GM23338 (cell line): Measurements from ENCODE around the gene CLK3. TPM values are rescaled to one million over a fixed set of nuclear protein-coding genes. Genes with fewer than 3 reads are reported as not detected.
A peak's percentile ranks its signal among the peaks of the same experiment; 100 is the strongest.

Experiments
- ATAC-seq: fragments of 200-7000 bp; cut with Tn5 transposase; 3 replicates; pipeline ENCODE4 v1.9.1; 2020
- DNase-seq: peaks from one replicate; pipeline ENCODE4 v3.0.0-alpha.2; 2015; ENCODE audit warnings: low spot score
- H2AFZ ChIP-seq: fragments of 200-600 bp; sonication (generic); 2 replicates; pipeline ENCODE4 v1.8.0; 2016; ENCODE audit warnings: antibody characterized with exemption, mild to moderate bottlenecking, moderate library complexity
- H3F3A ChIP-seq: fragments of 200-600 bp; sonication (generic); replicated peaks from 2 replicates; pipeline ENCODE4 v1.8.0; 2017; ENCODE audit warnings: antibody characterized with exemption, mixed run types, low read depth
- H3K27ac ChIP-seq: fragments of 200-600 bp; sonication (generic); 2 replicates; pipeline ENCODE4 v1.6.1; 2016; ENCODE audit warnings: low read depth
- H3K27me3 ChIP-seq: fragments of 200-600 bp; sonication (generic); 2 replicates; pipeline ENCODE4 v1.8.0; 2016; ENCODE audit warnings: mild to moderate bottlenecking, mixed run types, moderate library complexity; ENCODE audit not compliant: insufficient read depth
- H3K36me3 ChIP-seq: fragments of 200-600 bp; sonication (generic); 2 replicates; pipeline ENCODE4 v1.8.0; 2016; ENCODE audit warnings: mild to moderate bottlenecking; ENCODE audit not compliant: insufficient read depth
- H3K4me1 ChIP-seq: fragments of 200-600 bp; sonication (generic); 2 replicates; pipeline ENCODE4 v1.8.0; 2016; ENCODE audit warnings: mild to moderate bottlenecking, moderate library complexity; ENCODE audit not compliant: insufficient read depth
- H3K4me2 ChIP-seq: fragments of 200-600 bp; sonication (generic); 2 replicates; pipeline ENCODE4 v1.7.1; 2017; ENCODE audit warnings: mixed run types
- H3K4me3 ChIP-seq: fragments of 200-600 bp; sonication (generic); 2 replicates; pipeline ENCODE4 v1.6.1; 2016; ENCODE audit warnings: mixed run types
- H3K79me2 ChIP-seq: fragments of 200-600 bp; sonication (generic); replicated peaks from 2 replicates; pipeline ENCODE4 v1.8.0; 2017; ENCODE audit warnings: mild to moderate bottlenecking; ENCODE audit not compliant: insufficient read depth
- H3K9me2 ChIP-seq: fragments of 200-600 bp; sonication (generic); 2 replicates; pipeline ENCODE4 v1.8.0; 2017; ENCODE audit not compliant: insufficient read depth
- H4K20me1 ChIP-seq: fragments of 200-600 bp; sonication (generic); replicated peaks from 2 replicates; pipeline ENCODE4 v1.8.0; 2017; ENCODE audit warnings: mild to moderate bottlenecking; ENCODE audit not compliant: insufficient read depth
- H3K27ac Mint-ChIP-seq: 2 replicates; pipeline ENCODE4 v1.8.0; 2020; ENCODE audit warnings: inconsistent platforms, mild to moderate bottlenecking, moderate library complexity, mixed read lengths
- H3K27me3 Mint-ChIP-seq: 3 replicates; pipeline ENCODE4 v1.8.0; 2022; ENCODE audit warnings: low read depth, mild to moderate bottlenecking, moderate library complexity, mixed read lengths, inconsistent platforms; ENCODE audit not compliant: insufficient read depth, poor library complexity
- H3K36me3 Mint-ChIP-seq: 3 replicates; pipeline ENCODE4 v1.8.0; 2021; ENCODE audit warnings: low read depth, mild to moderate bottlenecking, inconsistent platforms, moderate library complexity, mixed read lengths
- H3K4me1 Mint-ChIP-seq: 3 replicates; pipeline ENCODE4 v1.8.0; 2020; ENCODE audit warnings: mild to moderate bottlenecking, inconsistent platforms, mixed read lengths
- H3K4me3 Mint-ChIP-seq: 3 replicates; pipeline ENCODE4 v1.8.0; 2021; ENCODE audit warnings: moderate library complexity, mild to moderate bottlenecking, inconsistent platforms, mixed read lengths
- H3K9me3 Mint-ChIP-seq: 3 replicates; pipeline ENCODE4 v1.8.0; 2020; ENCODE audit warnings: moderate library complexity, mild to moderate bottlenecking, inconsistent platforms, mixed read lengths
- CREB1 ChIP-seq: fragments of 250-450 bp; sonication (Bioruptor Pico); IDR thresholded peaks from 2 replicates; pipeline ENCODE4 v1.5.0; 2020; ENCODE audit warnings: low read depth, mild to moderate bottlenecking, moderate library complexity
- EZH2 ChIP-seq: fragments of 200-600 bp; sonication (generic); IDR thresholded peaks from one replicate; pipeline ENCODE4 v1.8.0; 2017; ENCODE audit warnings: antibody characterized with exemption, mild to moderate bottlenecking, low read depth; ENCODE audit not compliant: unreplicated experiment
- EZH2phosphoT487 ChIP-seq: fragments of 200-600 bp; sonication (generic); IDR thresholded peaks from one replicate; pipeline ENCODE4 v1.8.1; 2018; ENCODE audit warnings: antibody characterized with exemption; ENCODE audit not compliant: unreplicated experiment
- JUNB ChIP-seq: IDR thresholded peaks from one replicate; pipeline ENCODE4 v1.6.1; 2016; ENCODE audit warnings: antibody characterized with exemption; ENCODE audit not compliant: unreplicated experiment
- NANOG ChIP-seq: IDR thresholded peaks from 2 replicates; pipeline ENCODE4 v1.6.1; 2016; ENCODE audit warnings: antibody characterized with exemption, borderline replicate concordance
- STAT1 ChIP-seq: IDR thresholded peaks from one replicate; pipeline ENCODE4 v1.6.1; 2016; ENCODE audit warnings: antibody characterized with exemption; ENCODE audit not compliant: unreplicated experiment
- ZNF331 ChIP-seq: fragments of 250-450 bp; sonication (Bioruptor Pico); IDR thresholded peaks from 2 replicates; pipeline ENCODE4 v1.5.0; 2020; ENCODE audit warnings: low read depth, mild to moderate bottlenecking, moderate library complexity
- polyA plus RNA-seq: library from polyadenylated mRNA; unstranded; fragments of >200 nt; fragmentation: Nextera tagmentation; extraction: Ambion mirVana; gene quantifications from 2 replicates; pipeline ENCODE4 v1.2.1, GENCODE V29; 2016
- total RNA-seq: library from RNA; depleted of rRNA; stranded (reverse); fragments of >200 nt; shearing (Covaris generic); gene quantifications from 2 replicates; pipeline ENCODE4 v1.2.3, GENCODE V29; 2014
- TF ChIP-seq, protein P1 (sequence below): IDR thresholded peaks from 2 replicates; pipeline ENCODE4 v1.6.1; 2016; ENCODE audit warnings: antibody characterized with exemption
- TF ChIP-seq, protein P2 (sequence below), 2 experiments: fragments of 200-600 bp in 1 of 2; sonication (generic) in 1 of 2; conservative IDR thresholded peaks; 2 replicates each; pipeline versions ENCODE4 v1.5.1 to v1.6.1; 2016 to 2017; ENCODE audit warnings: antibody characterized with exemption in 2 of 2, low read depth in 2 of 2, mild to moderate bottlenecking in 2 of 2, moderate library complexity in 1 of 2
- TF ChIP-seq, protein P3 (sequence below): IDR thresholded peaks from one replicate; pipeline ENCODE4 v1.6.1; 2018; ENCODE audit warnings: antibody characterized with exemption; ENCODE audit not compliant: unreplicated experiment

CLK3 gene
- total and polyA plus RNA-seq, 2 experiments from 2014 or later = 40.7 to 67.7 TPM

DNA sequence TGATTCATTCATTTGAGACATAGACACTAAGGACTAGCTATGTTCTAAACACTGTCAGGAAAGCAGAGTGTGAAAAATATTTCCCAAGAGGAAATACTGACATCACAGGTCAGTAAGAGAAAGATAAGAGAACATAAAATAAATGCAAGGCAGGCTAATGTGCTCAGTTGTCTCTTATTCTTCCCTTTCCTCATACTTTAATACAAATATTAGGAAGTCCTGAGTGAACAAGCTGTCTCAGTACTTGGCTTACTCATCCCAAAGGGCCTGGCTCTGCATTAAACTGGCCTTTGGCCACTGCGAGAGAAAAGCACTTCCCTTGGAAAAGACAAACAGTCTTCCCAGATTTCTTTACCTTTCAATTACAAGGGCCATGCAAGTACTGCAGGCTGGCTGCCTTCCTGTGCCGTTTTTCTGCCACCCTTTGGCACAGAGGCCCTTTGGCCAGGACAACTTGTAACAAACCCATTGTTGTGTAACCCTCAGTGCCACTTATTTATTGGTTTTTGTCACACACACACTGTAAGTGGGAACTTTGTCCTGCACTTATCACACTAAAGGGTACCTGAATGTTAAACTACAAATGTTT lies 48.5 kb downstream of the CLK3 start (continued):
- no peak for TF ChIP-seq JUNB
- TF ChIP-seq, protein P1, sequence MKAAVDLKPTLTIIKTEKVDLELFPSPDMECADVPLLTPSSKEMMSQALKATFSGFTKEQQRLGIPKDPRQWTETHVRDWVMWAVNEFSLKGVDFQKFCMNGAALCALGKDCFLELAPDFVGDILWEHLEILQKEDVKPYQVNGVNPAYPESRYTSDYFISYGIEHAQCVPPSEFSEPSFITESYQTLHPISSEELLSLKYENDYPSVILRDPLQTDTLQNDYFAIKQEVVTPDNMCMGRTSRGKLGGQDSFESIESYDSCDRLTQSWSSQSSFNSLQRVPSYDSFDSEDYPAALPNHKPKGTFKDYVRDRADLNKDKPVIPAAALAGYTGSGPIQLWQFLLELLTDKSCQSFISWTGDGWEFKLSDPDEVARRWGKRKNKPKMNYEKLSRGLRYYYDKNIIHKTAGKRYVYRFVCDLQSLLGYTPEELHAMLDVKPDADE = no peak
- TF ChIP-seq STAT1 = no peak
- TF ChIP-seq, protein P2, sequence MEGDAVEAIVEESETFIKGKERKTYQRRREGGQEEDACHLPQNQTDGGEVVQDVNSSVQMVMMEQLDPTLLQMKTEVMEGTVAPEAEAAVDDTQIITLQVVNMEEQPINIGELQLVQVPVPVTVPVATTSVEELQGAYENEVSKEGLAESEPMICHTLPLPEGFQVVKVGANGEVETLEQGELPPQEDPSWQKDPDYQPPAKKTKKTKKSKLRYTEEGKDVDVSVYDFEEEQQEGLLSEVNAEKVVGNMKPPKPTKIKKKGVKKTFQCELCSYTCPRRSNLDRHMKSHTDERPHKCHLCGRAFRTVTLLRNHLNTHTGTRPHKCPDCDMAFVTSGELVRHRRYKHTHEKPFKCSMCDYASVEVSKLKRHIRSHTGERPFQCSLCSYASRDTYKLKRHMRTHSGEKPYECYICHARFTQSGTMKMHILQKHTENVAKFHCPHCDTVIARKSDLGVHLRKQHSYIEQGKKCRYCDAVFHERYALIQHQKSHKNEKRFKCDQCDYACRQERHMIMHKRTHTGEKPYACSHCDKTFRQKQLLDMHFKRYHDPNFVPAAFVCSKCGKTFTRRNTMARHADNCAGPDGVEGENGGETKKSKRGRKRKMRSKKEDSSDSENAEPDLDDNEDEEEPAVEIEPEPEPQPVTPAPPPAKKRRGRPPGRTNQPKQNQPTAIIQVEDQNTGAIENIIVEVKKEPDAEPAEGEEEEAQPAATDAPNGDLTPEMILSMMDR (conservative IDR thresholded peaks at IDR 0.05; ENCODE audit: low read depth in 2 of 2) = no peak

DNA sequence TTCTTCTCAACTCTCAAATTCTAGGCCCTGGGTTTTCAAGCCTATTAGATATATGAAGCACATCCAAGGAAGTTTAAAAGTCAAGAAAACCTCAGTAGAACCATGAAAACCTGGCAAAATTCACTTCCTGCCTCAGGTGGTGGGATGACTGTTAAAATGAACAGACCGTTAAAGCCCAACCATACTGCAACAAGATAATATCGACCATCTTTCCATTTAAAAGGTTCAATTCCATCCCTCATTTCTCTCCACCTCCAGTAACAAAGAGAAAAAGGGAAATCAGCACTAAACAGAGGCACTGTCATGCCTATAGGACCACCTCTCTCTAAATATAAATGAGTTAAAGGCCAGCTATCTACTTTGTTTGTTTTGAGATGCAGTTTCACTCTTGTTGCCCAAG lies 49.0 kb downstream of the CLK3 start:
- Mint-ChIP-seq H3K4me1 (peaks cover 4% of the 10 kb centered on the region; the same call in 2 of the 3 replicates), H3K27ac (peak overlapping the region; percentile 73)
- H4K20me1 ChIP-seq = peaks cover 14% of the 10 kb centered on the region
- TF ChIP-seq, protein P3, sequence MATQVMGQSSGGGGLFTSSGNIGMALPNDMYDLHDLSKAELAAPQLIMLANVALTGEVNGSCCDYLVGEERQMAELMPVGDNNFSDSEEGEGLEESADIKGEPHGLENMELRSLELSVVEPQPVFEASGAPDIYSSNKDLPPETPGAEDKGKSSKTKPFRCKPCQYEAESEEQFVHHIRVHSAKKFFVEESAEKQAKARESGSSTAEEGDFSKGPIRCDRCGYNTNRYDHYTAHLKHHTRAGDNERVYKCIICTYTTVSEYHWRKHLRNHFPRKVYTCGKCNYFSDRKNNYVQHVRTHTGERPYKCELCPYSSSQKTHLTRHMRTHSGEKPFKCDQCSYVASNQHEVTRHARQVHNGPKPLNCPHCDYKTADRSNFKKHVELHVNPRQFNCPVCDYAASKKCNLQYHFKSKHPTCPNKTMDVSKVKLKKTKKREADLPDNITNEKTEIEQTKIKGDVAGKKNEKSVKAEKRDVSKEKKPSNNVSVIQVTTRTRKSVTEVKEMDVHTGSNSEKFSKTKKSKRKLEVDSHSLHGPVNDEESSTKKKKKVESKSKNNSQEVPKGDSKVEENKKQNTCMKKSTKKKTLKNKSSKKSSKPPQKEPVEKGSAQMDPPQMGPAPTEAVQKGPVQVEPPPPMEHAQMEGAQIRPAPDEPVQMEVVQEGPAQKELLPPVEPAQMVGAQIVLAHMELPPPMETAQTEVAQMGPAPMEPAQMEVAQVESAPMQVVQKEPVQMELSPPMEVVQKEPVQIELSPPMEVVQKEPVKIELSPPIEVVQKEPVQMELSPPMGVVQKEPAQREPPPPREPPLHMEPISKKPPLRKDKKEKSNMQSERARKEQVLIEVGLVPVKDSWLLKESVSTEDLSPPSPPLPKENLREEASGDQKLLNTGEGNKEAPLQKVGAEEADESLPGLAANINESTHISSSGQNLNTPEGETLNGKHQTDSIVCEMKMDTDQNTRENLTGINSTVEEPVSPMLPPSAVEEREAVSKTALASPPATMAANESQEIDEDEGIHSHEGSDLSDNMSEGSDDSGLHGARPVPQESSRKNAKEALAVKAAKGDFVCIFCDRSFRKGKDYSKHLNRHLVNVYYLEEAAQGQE = no peak
- TF ChIP-seq NANOG = no peak
- no peak for TF ChIP-seq CREB1 (CRISPR knock-in tag)
- TF ChIP-seq EZH2 = no peak
- TF ChIP-seq ZNF331 (CRISPR knock-in tag) = no peak
- no peak for TF ChIP-seq JUNB
- TF ChIP-seq, protein P2 (conservative IDR thresholded peaks at IDR 0.05; ENCODE audit: low read depth in 2 of 2) = no peak
- no peak for TF ChIP-seq EZH2phosphoT487
- no peak for TF ChIP-seq STAT1

More for the DNA sequence above, 49.0 kb downstream of the CLK3 start:
- no peaks in the 10 kb centered on the region; the same call in 2 of the 3 replicates for H3K36me3 Mint-ChIP-seq
- no peaks in the 10 kb centered on the region for H3K27me3 Mint-ChIP-seq
- H3K9me2 ChIP-seq = no peaks in the 10 kb centered on the region
- H3K36me3 ChIP-seq = no peaks in the 10 kb centered on the region
- no peaks in the 10 kb centered on the region for H3F3A ChIP-seq
- no peak overlapping the region for H3K4me3 Mint-ChIP-seq
- 0 out of 2 replicates have a peak overlapping the region, but pooled peaks have one; percentile 5 for H3K27ac ChIP-seq
- no peak for DNase-seq
- H2AFZ ChIP-seq = no peak overlapping the region
- peaks cover 15% of the 10 kb centered on the region; the same call in 1 of the 2 replicates for H3K79me2 ChIP-seq
- ATAC-seq = no peak
- H3K4me3 ChIP-seq = no peak overlapping the region
- no peak overlapping the region for H3K4me2 ChIP-seq
- no peaks in the 10 kb centered on the region for H3K27me3 ChIP-seq
- H3K4me1 ChIP-seq = no peaks in the 10 kb centered on the region
- no peaks in the 10 kb centered on the region for H3K9me3 Mint-ChIP-seq
